ENCODE data around the gene SND1.
A peak's percentile ranks its signal among the peaks of the same experiment; 100 is the strongest.

The SND1 gene

GRCh38 chr7:127657500-127657899 lies 5.5 kb downstream of the SND1 start:
- peaks cover 32 to 80% (median 41%) of the 10 kb centered on the region in 10 experiments for H3K4me1 ChIP-seq
- no peak overlapping the region for H3K4me3 ChIP-seq
- H3K27ac ChIP-seq = no peak overlapping the region
- H3K9me3 ChIP-seq (replicated peaks in 1 of 11) = no peaks in the 10 kb centered on the region
- H3K4me2 ChIP-seq = peak overlapping the region in 1 of 11 experiments; percentile 65; a peak in 1 of 22 replicates
- H3K36me3 ChIP-seq = peaks cover 31 to 78% (median 71%) of the 10 kb centered on the region in 11 experiments
- no peak overlapping the region for H3K9ac ChIP-seq
- no peaks in the 10 kb centered on the region for H3K27me3 ChIP-seq
- H4K20me1 ChIP-seq = peaks cover 82 to 100% (median 93%) of the 10 kb centered on the region in 11 experiments; a peak in 21 of 22 replicates
- no peak for TF ChIP-seq Cebpa-rat (IDR thresholded peaks at IDR 0.05)

GRCh38 chr7:127658970-127659630 lies 7.1 kb downstream of the SND1 start:
- no peak overlapping the region for H3K4me3 ChIP-seq
- H3K9ac ChIP-seq = no peak overlapping the region
- no peaks in the 10 kb centered on the region for H3K9me3 ChIP-seq (replicated peaks in 1 of 11)
- no peak for TF ChIP-seq Cebpa-rat (IDR thresholded peaks at IDR 0.05)
- peak overlapping the region in 2 of 11 experiments; percentile 27 to 37; a peak in 2 of 22 replicates for H3K27ac ChIP-seq
- H3K4me2 ChIP-seq = peak overlapping the region in 9 of 11 experiments; percentile 1 to 76 (median 22); a peak in 13 of 22 replicates
- H4K20me1 ChIP-seq = peaks cover 92 to 100% (median 100%) of the 10 kb centered on the region in 11 experiments; a peak in 21 of 22 replicates
- peaks cover 18 to 66% (median 27%) of the 10 kb centered on the region in 10 experiments for H3K4me1 ChIP-seq
- peaks cover 37 to 94% (median 83%) of the 10 kb centered on the region in 11 experiments for H3K36me3 ChIP-seq
- no peaks in the 10 kb centered on the region for H3K27me3 ChIP-seq

- Histone ChIP-seq H3K4me2 (peak overlapping the region in 2 of 11 experiments; percentile 32 to 51; a peak in 2 of 22 replicates), H3K9ac (0 out of 22 replicates have a peak overlapping the region, but pooled peaks of 1 of the 11 experiments have one; percentile 18), H3K27ac (no peak overlapping the region), H3K36me3 (peaks cover 33 to 99% (median 82%) of the 10 kb centered on the region in 11 experiments), H4K20me1 (peaks cover 79 to 100% (median 97%) of the 10 kb centered on the region in 11 experiments; a peak in 21 of 22 replicates), H3K4me1 (peaks cover 0 to 37% (median 12%) of the 10 kb centered on the region in 10 experiments; a peak in 9 of 20 replicates), H3K9me3 (replicated peaks in 1 of 11) (peaks cover 0 to 15% (median 9%) of the 10 kb centered on the region in 11 experiments; a peak in 13 of 22 replicates), H3K27me3 (no peaks in the 10 kb centered on the region), H3K4me3 (no peak overlapping the region)
- no peak for TF ChIP-seq Cebpa-rat (IDR thresholded peaks at IDR 0.05)
Measured at GRCh38 chr7:127665922-127666321, 13.9 kb downstream of the SND1 start.

- H3K9me3 ChIP-seq (replicated peaks in 1 of 11) = peaks cover 0 to 22% (median 16%) of the 10 kb centered on the region in 11 experiments; a peak in 18 of 22 replicates
- no peak for TF ChIP-seq Cebpa-rat (IDR thresholded peaks at IDR 0.05)
- no peak overlapping the region for H3K9ac ChIP-seq
- H4K20me1 ChIP-seq = peaks cover 78 to 100% (median 96%) of the 10 kb centered on the region in 11 experiments; a peak in 21 of 22 replicates
- no peak overlapping the region for H3K27ac ChIP-seq
- peaks cover 0 to 37% (median 12%) of the 10 kb centered on the region in 10 experiments; a peak in 9 of 20 replicates for H3K4me1 ChIP-seq
- peak overlapping the region in 3 of 11 experiments; percentile 0 to 51 (median 28); a peak in 5 of 22 replicates for H3K4me2 ChIP-seq
- peaks cover 31 to 99% (median 82%) of the 10 kb centered on the region in 11 experiments for H3K36me3 ChIP-seq
- no peak overlapping the region for H3K4me3 ChIP-seq
- H3K27me3 ChIP-seq = no peaks in the 10 kb centered on the region
Measured at GRCh38 chr7:127666602-127667001, 14.6 kb downstream of the SND1 start.

GRCh38 chr7:127667017-127667670 lies 15.2 kb downstream of the SND1 start:
- Histone ChIP-seq H3K9ac (no peak overlapping the region), H3K9me3 (replicated peaks in 1 of 11) (peaks cover 5 to 28% (median 22%) of the 10 kb centered on the region in 11 experiments; a peak in 20 of 22 replicates), H3K27ac (peak overlapping the region in 2 of 11 experiments; percentile 9 to 29; a peak in 2 of 22 replicates), H3K4me3 (no peak overlapping the region), H3K4me1 (peaks cover 0 to 37% (median 12%) of the 10 kb centered on the region in 10 experiments; a peak in 9 of 20 replicates), H3K27me3 (no peaks in the 10 kb centered on the region), H3K4me2 (peak overlapping the region in 3 of 11 experiments; percentile 28 to 57 (median 51); a peak in 6 of 22 replicates), H3K36me3 (peaks cover 31 to 99% (median 82%) of the 10 kb centered on the region in 11 experiments), H4K20me1 (peaks cover 72 to 100% (median 95%) of the 10 kb centered on the region in 11 experiments; a peak in 21 of 22 replicates)
- TF ChIP-seq Cebpa-rat (IDR thresholded peaks at IDR 0.05) = no peak

GRCh38 chr7:127667759-127668530 lies 16.0 kb downstream of the SND1 start:
- Histone ChIP-seq H3K4me2 (peak overlapping the region in 3 of 11 experiments; percentile 28 to 57 (median 51); a peak in 5 of 22 replicates), H4K20me1 (peaks cover 64 to 100% (median 94%) of the 10 kb centered on the region in 11 experiments; a peak in 21 of 22 replicates), H3K36me3 (peaks cover 32 to 98% (median 80%) of the 10 kb centered on the region in 11 experiments), H3K9me3 (replicated peaks in 1 of 11) (peaks cover 9 to 33% (median 28%) of the 10 kb centered on the region in 11 experiments; a peak in 20 of 22 replicates), H3K27ac (peak overlapping the region in 2 of 11 experiments; percentile 9 to 29; a peak in 2 of 22 replicates), H3K4me1 (peaks cover 0 to 37% (median 12%) of the 10 kb centered on the region in 10 experiments; a peak in 9 of 20 replicates), H3K4me3 (no peak overlapping the region), H3K27me3 (no peaks in the 10 kb centered on the region), H3K9ac (no peak overlapping the region)
- no peak for TF ChIP-seq Cebpa-rat (IDR thresholded peaks at IDR 0.05)

- no peak overlapping the region for H3K9ac ChIP-seq
- no peak overlapping the region for H3K4me3 ChIP-seq
- no peak for TF ChIP-seq Cebpa-rat (IDR thresholded peaks at IDR 0.05)
- no peaks in the 10 kb centered on the region for H3K27me3 ChIP-seq
- H3K4me1 ChIP-seq = peaks cover 0 to 28% (median 12%) of the 10 kb centered on the region in 10 experiments; a peak in 9 of 20 replicates
- peaks cover 11 to 41% (median 35%) of the 10 kb centered on the region in 11 experiments; a peak in 20 of 22 replicates for H3K9me3 ChIP-seq (replicated peaks in 1 of 11)
- peaks cover 52 to 95% (median 76%) of the 10 kb centered on the region in 11 experiments for H3K36me3 ChIP-seq
- no peak overlapping the region for H3K27ac ChIP-seq
- peaks cover 45 to 99% (median 90%) of the 10 kb centered on the region in 11 experiments; a peak in 20 of 22 replicates for H4K20me1 ChIP-seq
- no peak overlapping the region for H3K4me2 ChIP-seq
Measured at GRCh38 chr7:127671341-127671740, 19.3 kb downstream of the SND1 start.

- Histone ChIP-seq H3K9ac (no peak overlapping the region), H4K20me1 (peaks cover 24 to 94% (median 65%) of the 10 kb centered on the region in 11 experiments; a peak in 20 of 22 replicates), H3K36me3 (peaks cover 77 to 97% (median 95%) of the 10 kb centered on the region in 11 experiments), H3K9me3 (replicated peaks in 1 of 11) (peaks cover 19 to 66% (median 60%) of the 10 kb centered on the region in 11 experiments), H3K27ac (no peak overlapping the region), H3K4me1 (peaks cover 0 to 7% (median 0%) of the 10 kb centered on the region in 10 experiments; a peak in 5 of 20 replicates), H3K4me2 (no peak overlapping the region), H3K27me3 (no peaks in the 10 kb centered on the region), H3K4me3 (no peak overlapping the region)
- TF ChIP-seq Cebpa-rat (IDR thresholded peaks at IDR 0.05) = no peak
Measured at GRCh38 chr7:127673902-127674301, 21.9 kb downstream of the SND1 start.
